ENCODE results near the gene RABL6.
A peak's percentile ranks its signal among the peaks of the same experiment; 100 is the strongest.
"Not testable (repeated sequence)": the region's sequence is repeated elsewhere in the genome, so short reads cannot be mapped to it uniquely, and the experiment has no call there.

RABL6 gene

DNA sequence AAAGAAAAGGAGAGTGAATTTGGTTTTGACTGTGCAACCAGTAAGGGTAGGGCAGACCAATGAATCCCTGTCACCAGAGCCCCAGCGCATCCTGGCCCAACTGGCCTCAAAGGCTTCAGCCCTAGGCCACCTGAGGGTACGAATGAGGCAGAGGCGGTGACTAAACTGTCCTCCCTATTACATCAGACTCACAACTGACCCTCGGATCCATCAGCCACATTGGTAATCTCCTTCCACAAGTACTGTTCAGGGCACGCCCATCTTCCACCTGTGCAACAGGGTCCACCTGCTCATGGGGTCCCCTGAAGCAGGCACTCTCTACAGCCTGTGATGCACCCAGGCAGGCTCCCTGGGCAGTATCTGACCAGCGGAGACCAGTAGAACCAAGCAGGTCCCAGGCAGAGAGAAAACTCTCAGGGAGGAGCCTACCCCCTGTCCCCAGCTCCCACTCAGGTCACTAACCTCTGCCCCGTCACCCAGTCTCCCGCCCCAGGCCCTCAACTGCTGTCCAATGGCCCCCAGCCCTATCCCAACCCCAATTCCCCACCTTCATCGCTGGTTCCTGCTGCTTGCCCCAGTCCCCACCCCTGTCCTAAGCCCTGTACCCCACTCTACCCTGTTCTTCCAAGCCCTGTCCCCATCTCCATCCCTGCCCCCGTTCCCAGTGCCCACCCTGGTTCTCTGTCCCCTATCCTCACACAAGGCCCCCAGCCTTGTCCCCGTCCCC, 57.5 kb downstream of the RABL6 start:
- Histone ChIP-seq H3K4me2 (peak overlapping the region; percentile 80), H3K9ac (no peak overlapping the region), H3K36me3 (ENCODE audit: insufficient read depth) (no peaks in the 10 kb centered on the region; the same call in 1 of the 2 replicates), H3K4me1 (ENCODE audit: low read depth, poor library complexity, severe bottlenecking) (peaks cover 13% of the 10 kb centered on the region), H3K79me2 (ENCODE audit: insufficient read depth, low read depth) (peaks cover 21% of the 10 kb centered on the region), H3K4me3 (IDR thresholded peaks at IDR 0.05; ENCODE audit: insufficient read depth, low read depth, low read length) (no peak overlapping the region), H3K27ac (no peak overlapping the region), H2AFZ (ENCODE audit: low read depth) (no peak overlapping the region), H4K20me1 (ENCODE audit: insufficient read depth) (no peaks in the 10 kb centered on the region), H3K27me3 (ENCODE audit: insufficient read depth, low read depth) (no peaks in the 10 kb centered on the region)
- no peak for TF ChIP-seq CTCF (conservative IDR thresholded peaks at IDR 0.05; ENCODE audit: low read depth, low read length)

GRCh38 chr9:136865768-136866103, 58.0 kb downstream of the RABL6 start:
- no peak for TF ChIP-seq CTCF (conservative IDR thresholded peaks at IDR 0.05; ENCODE audit: low read depth, low read length)
- Histone ChIP-seq H4K20me1 (ENCODE audit: insufficient read depth) (no peaks in the 10 kb centered on the region), H3K27ac (no peak overlapping the region), H2AFZ (ENCODE audit: low read depth) (peak overlapping the region; percentile 59; the same call in 1 of the 2 replicates), H3K9ac (peak overlapping the region; percentile 65; the same call in 1 of the 2 replicates), H3K4me2 (peak overlapping the region; percentile 80), H3K36me3 (ENCODE audit: insufficient read depth) (no peaks in the 10 kb centered on the region; the same call in 1 of the 2 replicates), H3K27me3 (ENCODE audit: insufficient read depth, low read depth) (no peaks in the 10 kb centered on the region), H3K4me1 (ENCODE audit: low read depth, poor library complexity, severe bottlenecking) (peaks cover 13% of the 10 kb centered on the region), H3K79me2 (ENCODE audit: insufficient read depth, low read depth) (peaks cover 21% of the 10 kb centered on the region), H3K4me3 (IDR thresholded peaks at IDR 0.05; ENCODE audit: insufficient read depth, low read depth, low read length) (no peak overlapping the region)

DNA sequence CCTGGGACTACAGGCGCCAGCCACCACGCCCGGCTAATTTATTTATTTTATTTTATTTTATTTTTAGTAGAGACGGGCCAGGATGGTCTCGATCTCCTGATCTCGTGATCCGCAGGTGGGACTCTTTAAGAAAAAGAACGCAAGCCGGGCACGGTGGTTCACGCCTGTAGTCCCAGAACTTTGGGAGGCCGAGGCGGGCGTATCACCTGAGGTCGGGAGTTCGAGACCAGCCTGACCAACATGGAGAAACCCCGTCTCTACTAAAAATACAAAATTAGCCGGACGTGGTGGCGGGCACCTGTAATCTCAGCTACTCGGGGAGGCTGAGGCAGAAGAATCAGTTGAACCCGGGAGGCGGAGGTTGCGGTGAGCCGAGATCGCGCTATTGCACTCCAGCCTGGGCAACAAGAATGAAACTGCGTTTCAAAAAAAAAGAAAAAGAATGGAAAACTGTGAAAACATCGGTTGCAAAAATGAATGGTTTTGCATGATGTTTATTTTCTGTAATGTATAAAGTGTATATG, 59.2 kb downstream of the RABL6 start:
- not testable (repeated sequence) for H3K27me3 ChIP-seq (ENCODE audit: insufficient read depth, low read depth); H2AFZ ChIP-seq (ENCODE audit: low read depth); H3K4me3 ChIP-seq (IDR thresholded peaks at IDR 0.05; ENCODE audit: insufficient read depth, low read depth, low read length); H4K20me1 ChIP-seq (ENCODE audit: insufficient read depth); H3K36me3 ChIP-seq (ENCODE audit: insufficient read depth); H3K27ac ChIP-seq
- Histone ChIP-seq H3K4me2 (peak overlapping the region; percentile 4), H3K9ac (peak overlapping the region; percentile 65; the same call in 1 of the 2 replicates), H3K4me1 (ENCODE audit: low read depth, poor library complexity, severe bottlenecking) (peaks cover 13% of the 10 kb centered on the region), H3K79me2 (ENCODE audit: insufficient read depth, low read depth) (peaks cover 21% of the 10 kb centered on the region)

GRCh38 chr9:136867480-136867879, 59.7 kb downstream of the RABL6 start:
- TF ChIP-seq CTCF (conservative IDR thresholded peaks at IDR 0.05; ENCODE audit: low read depth, low read length) = no peak
- H3K4me2 ChIP-seq = peak overlapping the region; percentile 4; the same call in 1 of the 2 replicates
- no peak overlapping the region for H3K27ac ChIP-seq
- no peaks in the 10 kb centered on the region; the same call in 1 of the 2 replicates for H3K36me3 ChIP-seq (ENCODE audit: insufficient read depth)
- no peaks in the 10 kb centered on the region for H3K27me3 ChIP-seq (ENCODE audit: insufficient read depth, low read depth)
- peaks cover 13% of the 10 kb centered on the region for H3K4me1 ChIP-seq (ENCODE audit: low read depth, poor library complexity, severe bottlenecking)
- no peak overlapping the region for H2AFZ ChIP-seq (ENCODE audit: low read depth)
- H3K79me2 ChIP-seq (ENCODE audit: insufficient read depth, low read depth) = peaks cover 21% of the 10 kb centered on the region
- H3K4me3 ChIP-seq (IDR thresholded peaks at IDR 0.05; ENCODE audit: insufficient read depth, low read depth, low read length) = no peak overlapping the region
- no peak overlapping the region for H3K9ac ChIP-seq
- H4K20me1 ChIP-seq (ENCODE audit: insufficient read depth) = no peaks in the 10 kb centered on the region

- Histone ChIP-seq H3K79me2 (ENCODE audit: insufficient read depth, low read depth) (peaks cover 21% of the 10 kb centered on the region), H3K4me2 (no peak overlapping the region), H3K36me3 (ENCODE audit: insufficient read depth) (no peaks in the 10 kb centered on the region; the same call in 1 of the 2 replicates), H3K4me1 (ENCODE audit: low read depth, poor library complexity, severe bottlenecking) (peaks cover 13% of the 10 kb centered on the region), H3K27ac (no peak overlapping the region), H3K9ac (no peak overlapping the region), H3K4me3 (IDR thresholded peaks at IDR 0.05; ENCODE audit: insufficient read depth, low read depth, low read length) (no peak overlapping the region), H3K27me3 (ENCODE audit: insufficient read depth, low read depth) (no peaks in the 10 kb centered on the region), H4K20me1 (ENCODE audit: insufficient read depth) (no peaks in the 10 kb centered on the region), H2AFZ (ENCODE audit: low read depth) (no peak overlapping the region)
- no peak for TF ChIP-seq CTCF (conservative IDR thresholded peaks at IDR 0.05; ENCODE audit: low read depth, low read length)
These were observed 60.2 kb downstream of the RABL6 start for GRCh38 chr9:136867917-136868316.
